PC-9 (cell line): ENCODE results near the gene PCARE. TPM values are rescaled to one million over a fixed set of nuclear protein-coding genes. Genes with fewer than 3 reads are reported as not detected.

ENCODE experiments used
- BruUV-seq: library from RNA; stranded (reverse); fragments of 400-500 nt; replicated peaks from 2 replicates; lab custom pipeline; 2021; lab: Mats Ljungman, UMichigan
- CTCF ChIA-PET: fragments of 300-600 bp; sonication (Branson Sonifier 250); formaldehyde crosslinking; loops from one replicate; lab custom pipeline; 2022; ENCODE audit warnings: antibody characterized with exemption; lab: Charles Lee
- POLR2A ChIA-PET: fragments of 300-600 bp; sonication (Branson Sonifier 250); formaldehyde crosslinking; loops from one replicate; lab custom pipeline; 2022; ENCODE audit warnings: antibody characterized with exemption; ENCODE audit not compliant: unreplicated experiment; lab: Charles Lee
- DNase-seq, 2 experiments: peaks; one replicate each; pipeline versions ENCODE4 v3.0.0 to v3.0.0-alpha.2; 2015 to 2022; ENCODE audit warnings: mixed read lengths in 1 of 2
- H2AFZ ChIP-seq: fragments of 200-600 bp; sonication (generic); 2 replicates; pipeline ENCODE4 v1.8.1; 2017; ENCODE audit warnings: antibody characterized with exemption
- H3F3A ChIP-seq: fragments of 200-600 bp; sonication (generic); 2 replicates; pipeline ENCODE4 v1.8.1; 2017; ENCODE audit warnings: antibody characterized with exemption, mild to moderate bottlenecking, low read depth; ENCODE audit not compliant: insufficient read depth
- H3K27ac ChIP-seq: fragments of 200-600 bp; sonication (generic); 2 replicates; pipeline ENCODE4 v1.6.1; 2016; ENCODE audit warnings: mixed run types
- H3K27me3 ChIP-seq: fragments of 200-600 bp; sonication (generic); 2 replicates; pipeline ENCODE4 v1.6.1; 2016; ENCODE audit warnings: low read depth, mixed run types; ENCODE audit not compliant: insufficient read depth
- H3K36me3 ChIP-seq: fragments of 200-600 bp; sonication (generic); 2 replicates; pipeline ENCODE4 v1.6.1; 2016; ENCODE audit warnings: low read depth, mixed run types
- H3K4me1 ChIP-seq: fragments of 200-600 bp; sonication (generic); replicated peaks from 2 replicates; pipeline ENCODE4 v1.6.1; 2016; ENCODE audit warnings: mixed run types; ENCODE audit not compliant: insufficient read depth
- H3K4me2 ChIP-seq: fragments of 200-600 bp; sonication (generic); 2 replicates; pipeline ENCODE4 v1.6.1; 2017; ENCODE audit warnings: mixed run types
- H3K4me3 ChIP-seq: fragments of 200-600 bp; sonication (generic); 2 replicates; pipeline ENCODE4 v1.6.1; 2016; ENCODE audit warnings: mixed run types
- H3K79me2 ChIP-seq: fragments of 200-600 bp; sonication (generic); 2 replicates; pipeline ENCODE4 v1.6.1; 2017; ENCODE audit warnings: low read depth, mixed run types
- H3K9me2 ChIP-seq: fragments of 200-600 bp; sonication (generic); 2 replicates; pipeline ENCODE4 v1.8.1; 2017; ENCODE audit warnings: mild to moderate bottlenecking; ENCODE audit not compliant: insufficient read depth
- H3K9me3 ChIP-seq: fragments of 200-600 bp; sonication (generic); 2 replicates; pipeline ENCODE4 v1.8.1; 2016; ENCODE audit warnings: low read depth; ENCODE audit not compliant: insufficient read depth
- H4K20me1 ChIP-seq: fragments of 200-600 bp; sonication (generic); 2 replicates; pipeline ENCODE4 v1.8.1; 2017; ENCODE audit not compliant: insufficient read depth
- CTCF ChIP-seq: fragments of 200-600 bp; sonication (generic); conservative IDR thresholded peaks from 2 replicates; pipeline ENCODE4 v1.6.1; 2017; ENCODE audit warnings: mixed run types, antibody characterized with exemption, mild to moderate bottlenecking, moderate library complexity
- EZH2 ChIP-seq: fragments of 200-600 bp; sonication (generic); IDR thresholded peaks from 2 replicates; pipeline ENCODE4 v1.8.0; 2017; ENCODE audit warnings: antibody characterized with exemption, low read depth
- intact Hi-C: fragments of 100-400 bp; cut with micrococcal nuclease; formaldehyde crosslinking; loops from one replicate; pipeline ENCODE4 v1.10.0; 2022; ENCODE audit not compliant: unreplicated experiment
- total RNA-seq: library from RNA; stranded (reverse); gene quantifications from 2 replicates; pipeline ENCODE4 v1.2.3, GENCODE V29; 2021

The PCARE gene
- total RNA-seq, 1 experiment from 2014 or later = not detected

- CTCF ChIA-PET = no interaction called here
- no TSS peak for BruUV-seq
- H3K4me1 ChIP-seq = peaks cover 25% of the 10 kb centered on the region
- H3K79me2 ChIP-seq = no peaks in the 10 kb centered on the region
- 0 out of 2 replicates have a peak, but pooled peaks cover 4% of the 10 kb centered on the region for H3K9me3 ChIP-seq
- TF ChIP-seq EZH2 (no peak), CTCF (no peak)
- H3K4me2 ChIP-seq = no peak overlapping the region
- peaks cover 5% of the 10 kb centered on the region; the same call in 1 of the 2 replicates for H3F3A ChIP-seq
- H4K20me1 ChIP-seq = no peaks in the 10 kb centered on the region
- H2AFZ ChIP-seq = no peak overlapping the region
- no peak overlapping the region for H3K27ac ChIP-seq
- no peak for DNase-seq
- no peaks in the 10 kb centered on the region for H3K9me2 ChIP-seq
- H3K36me3 ChIP-seq = no peaks in the 10 kb centered on the region
- H3K27me3 ChIP-seq = no peaks in the 10 kb centered on the region
- POLR2A ChIA-PET = no interaction called here
- intact Hi-C loops = no loop called here
- H3K4me3 ChIP-seq = no peak overlapping the region
Observed at GRCh38 chr2:29057006-29057405, 17.3 kb downstream of the PCARE start.

GRCh38 chr2:29056452-29056851, 17.9 kb downstream of the PCARE start:
- H3K4me3 ChIP-seq = no peak overlapping the region
- CTCF ChIA-PET = no interaction called here
- H3K9me3 ChIP-seq = no peaks in the 10 kb centered on the region
- H3K9me2 ChIP-seq = no peaks in the 10 kb centered on the region
- H3K79me2 ChIP-seq = no peaks in the 10 kb centered on the region
- TF ChIP-seq CTCF (no peak), EZH2 (no peak)
- no peak for DNase-seq
- H3K36me3 ChIP-seq = no peaks in the 10 kb centered on the region
- no peak overlapping the region for H2AFZ ChIP-seq
- no peaks in the 10 kb centered on the region for H4K20me1 ChIP-seq
- no peak overlapping the region for H3K4me2 ChIP-seq
- intact Hi-C loops = no loop called here
- H3K27me3 ChIP-seq = no peaks in the 10 kb centered on the region
- peaks cover 5% of the 10 kb centered on the region; the same call in 1 of the 2 replicates for H3F3A ChIP-seq
- H3K27ac ChIP-seq = no peak overlapping the region
- POLR2A ChIA-PET = no interaction called here
- no TSS peak for BruUV-seq
- peaks cover 25% of the 10 kb centered on the region for H3K4me1 ChIP-seq

GRCh38 chr2:29055601-29056000, 18.7 kb downstream of the PCARE start:
- ChIA-PET POLR2A (interaction anchor here (0.6 kb wide), 1 partner anchor 65 kb away, joined by 3 read pairs; no protein-coding TSS in a partner anchor), CTCF (no interaction called here)
- Histone ChIP-seq H3K36me3 (no peaks in the 10 kb centered on the region), H3K9me2 (no peaks in the 10 kb centered on the region), H3K4me2 (no peak overlapping the region), H3K4me3 (no peak overlapping the region), H3K9me3 (no peaks in the 10 kb centered on the region), H3F3A (peaks cover 5% of the 10 kb centered on the region; the same call in 1 of the 2 replicates), H3K79me2 (no peaks in the 10 kb centered on the region), H4K20me1 (no peaks in the 10 kb centered on the region), H3K27me3 (no peaks in the 10 kb centered on the region), H3K27ac (no peak overlapping the region), H3K4me1 (peaks cover 25% of the 10 kb centered on the region), H2AFZ (no peak overlapping the region)
- no peak for DNase-seq
- intact Hi-C loops = loop anchor here (2.0 kb wide), 1 partner anchor 141 kb away; no protein-coding TSS in a partner anchor
- no peak for TF ChIP-seq EZH2
- TF ChIP-seq CTCF = no peak
- BruUV-seq = no TSS peak
